HG02642 (cell line): ENCODE measurements around the gene TRIM45.
"Not testable (repeated sequence)": the region's sequence is repeated elsewhere in the genome, so short reads cannot be mapped to it uniquely, and the experiment has no call there.

Experiments used
- ATAC-seq: cut with Tn5 transposase; IDR thresholded peaks from one replicate; pipeline ENCODE4 v1.9.1; 2021; ENCODE audit warnings: mild to moderate bottlenecking; ENCODE audit not compliant: unreplicated experiment, poor library complexity

The TRIM45 gene

GRCh38 chr1:117135329-117135728 lies 13.8 kb upstream of the TRIM45 start:
- no peak for ATAC-seq

- no peak for ATAC-seq
These were observed 9.0 kb upstream of the TRIM45 start for GRCh38 chr1:117130526-117130925.

GRCh38 chr1:117128323-117129079 lies 7.0 kb upstream of the TRIM45 start:
- no peak for ATAC-seq

GRCh38 chr1:117127795-117128194 lies 6.2 kb upstream of the TRIM45 start:
- ATAC-seq: no peak

- ATAC-seq: no peak
These were observed 3.1 kb upstream of the TRIM45 start for GRCh38 chr1:117124661-117125060.

- no peak for ATAC-seq
These were observed 1.7 kb upstream of the TRIM45 start for GRCh38 chr1:117123274-117123673.

GRCh38 chr1:117122330-117123025 lies 929 bp upstream of the TRIM45 start:
- ATAC-seq: no peak

- peak; percentile 4 for ATAC-seq
These were observed 568 bp downstream of the TRIM45 start for GRCh38 chr1:117120774-117121588.

- ATAC-seq: not testable (repeated sequence)
These were observed 2.4 kb downstream of the TRIM45 start for GRCh38 chr1:117119144-117119543.

- ATAC-seq: no peak
These were observed 3.4 kb downstream of the TRIM45 start for GRCh38 chr1:117118137-117118536.

- no peak for ATAC-seq
These were observed 3.9 kb downstream of the TRIM45 start for GRCh38 chr1:117117697-117118096.

- no peak for ATAC-seq
These were observed 4.8 kb downstream of the TRIM45 start for GRCh38 chr1:117116784-117117130.

- ATAC-seq: no peak
These were observed 5.3 kb downstream of the TRIM45 start for GRCh38 chr1:117116090-117116783.

GRCh38 chr1:117114877-117115276 lies 6.7 kb downstream of the TRIM45 start:
- ATAC-seq: no peak

GRCh38 chr1:117113199-117113598 lies 8.3 kb downstream of the TRIM45 start:
- no peak for ATAC-seq

GRCh38 chr1:117112047-117112717 lies 9.4 kb downstream of the TRIM45 start:
- no peak for ATAC-seq

- no peak for ATAC-seq
These were observed 10.8 kb downstream of the TRIM45 start for GRCh38 chr1:117110774-117111173.

GRCh38 chr1:117107364-117107763 lies 14.2 kb downstream of the TRIM45 start:
- no peak for ATAC-seq

GRCh38 chr1:117106478-117106877 lies 15.1 kb downstream of the TRIM45 start:
- ATAC-seq: no peak

GRCh38 chr1:117105722-117106121 lies 15.8 kb downstream of the TRIM45 start:
- ATAC-seq: no peak
